DMS153 (cell line): ENCODE results near the gene SH3RF3.

Experiments used
- DNase-seq: peaks from one replicate; lab custom pipeline; 2025; lab: John Stamatoyannopoulos, UW

Gene SH3RF3

DNA sequence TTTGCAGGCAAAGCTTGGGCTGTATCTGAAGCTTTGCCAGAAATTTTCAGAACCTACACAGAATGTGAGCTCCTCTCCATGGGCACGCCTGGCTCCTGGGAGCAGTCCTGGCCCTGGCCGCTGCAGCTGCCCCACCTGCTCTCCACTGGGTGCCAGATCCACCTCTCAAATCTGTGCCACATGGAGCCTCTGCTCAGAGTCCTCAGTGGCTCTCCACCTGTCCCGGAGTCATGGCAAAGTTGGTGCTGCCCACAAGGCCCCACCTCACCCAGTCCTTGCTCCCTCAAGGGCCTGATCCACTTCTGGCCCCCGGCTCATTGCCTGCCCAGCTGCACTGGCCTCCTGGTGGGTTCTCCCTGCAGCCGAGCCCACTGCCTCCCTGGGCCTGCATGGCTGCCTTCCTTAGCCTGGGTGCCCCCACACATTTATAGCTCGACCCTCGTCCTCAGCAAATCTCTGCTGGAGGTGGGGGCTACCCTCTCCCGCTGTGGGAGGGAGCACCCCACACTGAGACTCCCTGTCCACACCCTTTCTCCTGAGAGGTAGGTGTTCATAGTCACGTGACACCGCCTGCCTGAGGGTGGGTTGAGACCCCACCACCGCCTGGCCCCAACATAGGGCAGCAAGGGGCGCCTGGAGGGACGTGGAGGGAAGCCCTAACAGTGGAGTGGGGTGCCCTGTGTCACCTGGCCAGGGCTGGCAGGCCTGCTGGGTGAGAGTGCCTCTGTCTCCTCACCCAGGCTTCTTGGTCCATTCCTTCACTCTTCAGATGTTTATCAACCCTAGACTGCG, 224.1 kb downstream of the SH3RF3 start:
- DNase-seq, result no peak

- no peak for DNase-seq
These were observed 225.1 kb downstream of the SH3RF3 start for GRCh38 chr2:109353806-109354745.

- DNase-seq, result no peak
These were observed 226.3 kb downstream of the SH3RF3 start for GRCh38 chr2:109355192-109355843.

DNA sequence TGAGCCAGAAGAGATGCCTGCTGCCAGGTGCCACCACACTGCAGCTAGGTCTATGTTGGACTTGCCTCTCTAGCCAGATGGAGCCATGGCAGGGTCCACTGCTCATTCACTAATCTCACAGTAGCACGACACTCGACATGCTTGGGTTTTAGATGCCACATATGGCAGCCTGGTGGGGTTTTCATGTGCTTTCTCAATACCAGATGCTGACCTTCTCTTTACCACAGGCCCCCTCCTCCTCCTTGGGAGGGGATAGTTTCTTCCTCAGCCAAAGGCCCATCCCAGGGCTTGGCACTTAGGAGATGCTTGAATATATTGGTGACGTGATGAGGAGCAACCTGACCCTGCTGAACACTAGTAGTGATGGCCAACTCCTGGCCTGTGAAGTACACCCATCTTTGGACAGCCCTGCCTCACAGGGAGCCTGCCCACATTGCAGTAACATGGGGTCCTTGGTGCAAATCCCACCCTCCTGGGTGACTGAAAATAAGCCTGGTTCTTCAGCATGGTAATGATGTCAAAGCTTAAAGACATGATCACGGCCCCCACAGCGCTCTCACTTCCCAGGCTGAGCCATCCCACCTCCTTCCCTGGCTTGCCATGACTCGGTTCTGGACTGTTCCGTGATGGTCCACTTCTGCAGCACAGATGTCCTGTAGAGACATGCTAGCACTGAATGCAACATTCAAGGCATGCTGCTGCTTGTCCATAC, 227.5 kb downstream of the SH3RF3 start:
- no peak for DNase-seq

GRCh38 chr2:109364217-109364616, 235.2 kb downstream of the SH3RF3 start:
- no peak for DNase-seq

- DNase-seq, result no peak
These were observed 236.1 kb downstream of the SH3RF3 start for GRCh38 chr2:109365131-109365530.

DNA sequence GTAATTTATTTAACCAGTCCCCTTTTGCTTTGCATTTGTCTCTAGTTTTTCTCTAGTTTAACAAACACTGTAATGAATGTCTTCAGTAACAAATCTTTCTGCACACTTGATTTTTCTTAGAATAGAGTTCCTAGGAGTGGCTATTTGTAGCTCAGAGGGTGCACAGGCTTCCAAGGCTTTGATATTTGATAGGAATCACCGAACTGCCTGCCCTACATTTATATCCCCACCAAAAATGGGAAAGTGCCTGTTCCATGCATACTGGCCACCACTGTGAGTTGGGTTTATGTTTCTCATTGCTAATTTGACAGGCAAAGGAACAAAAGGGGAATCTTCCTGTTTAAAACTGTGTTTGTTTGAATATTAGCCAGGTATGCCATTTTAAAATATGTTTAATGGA, 238.7 kb downstream of the SH3RF3 start:
- DNase-seq, result no peak

GRCh38 chr2:109368798-109369197, 239.8 kb downstream of the SH3RF3 start:
- DNase-seq, result no peak

DNA sequence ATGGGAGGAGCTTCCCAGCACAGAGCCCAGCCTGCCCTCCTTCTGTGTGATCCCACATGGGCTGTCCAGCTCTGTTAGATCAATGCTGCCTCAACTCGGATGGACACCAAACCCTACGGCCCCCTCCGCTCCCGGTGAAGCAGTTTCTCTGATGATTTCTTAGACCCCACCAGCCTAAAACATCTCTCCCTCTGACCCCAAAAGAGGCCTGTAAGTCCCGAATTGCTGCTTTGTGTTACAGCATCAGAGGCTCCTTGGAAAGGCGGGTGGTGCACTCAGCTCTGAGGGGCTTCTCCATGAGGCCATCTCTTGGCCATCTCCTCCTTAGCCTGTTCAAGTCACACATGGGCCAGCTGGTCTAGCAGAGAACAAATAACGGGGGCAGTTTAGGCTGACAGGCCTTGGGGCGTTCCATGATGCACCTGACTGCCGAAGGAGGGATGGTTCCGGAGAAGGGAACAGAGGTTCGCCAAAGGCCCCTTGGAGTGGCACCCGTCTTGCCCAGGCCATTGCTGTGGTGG, 240.7 kb downstream of the SH3RF3 start:
- no peak for DNase-seq

- no peak for DNase-seq
These were observed 241.5 kb downstream of the SH3RF3 start for GRCh38 chr2:109370399-109371035.

GRCh38 chr2:109371481-109372170, 242.6 kb downstream of the SH3RF3 start:
- no peak for DNase-seq

GRCh38 chr2:109372171-109372568, 243.2 kb downstream of the SH3RF3 start:
- DNase-seq, result no peak

DNA sequence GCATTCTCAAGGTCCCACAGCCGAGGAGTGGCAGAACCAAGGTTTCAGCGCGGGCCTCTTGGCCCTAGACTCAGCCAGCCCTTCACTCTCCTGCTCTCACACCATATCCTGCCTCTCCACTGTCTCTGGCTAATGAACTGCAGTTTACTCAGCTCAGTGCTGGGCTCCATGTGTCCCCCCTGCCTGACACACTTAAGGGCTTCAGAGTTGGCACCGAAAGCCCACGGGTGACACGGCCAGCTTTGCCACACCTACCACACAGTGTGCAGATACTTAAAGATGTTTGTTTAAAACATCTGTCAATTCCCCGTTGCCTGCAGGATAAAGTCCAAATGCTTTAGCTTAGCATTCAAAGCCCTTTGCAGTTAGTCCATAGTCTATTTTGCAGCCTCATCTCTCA, 243.6 kb downstream of the SH3RF3 start:
- DNase-seq, result no peak

GRCh38 chr2:109373791-109374547, 245.0 kb downstream of the SH3RF3 start:
- DNase-seq, result no peak

- no peak for DNase-seq
These were observed 245.6 kb downstream of the SH3RF3 start for GRCh38 chr2:109374548-109375130.

GRCh38 chr2:109375131-109375561, 246.1 kb downstream of the SH3RF3 start:
- no peak for DNase-seq

GRCh38 chr2:109375656-109376055, 246.7 kb downstream of the SH3RF3 start:
- DNase-seq, result no peak

GRCh38 chr2:109376115-109376514, 247.1 kb downstream of the SH3RF3 start:
- DNase-seq, result no peak

DNA sequence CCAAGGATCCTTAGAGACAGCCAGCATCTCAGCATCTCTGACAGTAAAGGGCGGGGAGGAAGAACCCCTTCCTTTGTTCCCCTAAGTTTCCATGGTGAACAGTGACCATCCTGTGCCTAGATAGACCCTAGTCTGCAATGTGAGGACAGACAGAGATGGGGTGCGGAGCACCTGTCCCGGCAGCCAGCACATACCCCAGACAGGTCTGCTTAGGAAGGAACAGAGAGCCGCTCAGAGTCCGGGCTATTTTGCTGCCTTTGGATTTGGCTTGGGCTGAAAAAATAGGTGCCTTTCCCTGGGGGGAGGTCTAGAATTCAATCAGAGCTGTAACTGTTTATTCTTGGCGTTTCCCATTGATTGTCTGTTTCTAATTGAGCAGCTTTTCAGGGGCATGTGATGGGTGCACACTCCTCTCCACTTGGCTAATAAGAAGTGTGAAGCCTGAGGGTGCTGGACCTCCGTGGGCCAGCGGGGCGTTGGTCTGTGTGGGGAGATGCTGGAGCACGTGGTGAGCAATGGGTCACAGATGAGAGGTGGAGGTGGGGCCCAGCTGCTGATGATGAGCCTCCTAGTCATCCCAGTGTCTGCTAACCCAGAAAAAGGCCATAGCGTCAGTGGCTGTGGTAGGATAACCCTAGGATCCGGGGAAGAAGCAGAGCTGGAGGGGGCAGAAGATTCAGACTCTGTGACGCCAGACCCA, 247.9 kb downstream of the SH3RF3 start:
- DNase-seq, result no peak
